HG03097 (cell line): ENCODE data around the gene SYT12.

Experiments used
- ATAC-seq: cut with Tn5 transposase; IDR thresholded peaks from one replicate; pipeline ENCODE4 v1.9.1; 2021; ENCODE audit not compliant: unreplicated experiment, low FRiP score

SYT12 gene

DNA sequence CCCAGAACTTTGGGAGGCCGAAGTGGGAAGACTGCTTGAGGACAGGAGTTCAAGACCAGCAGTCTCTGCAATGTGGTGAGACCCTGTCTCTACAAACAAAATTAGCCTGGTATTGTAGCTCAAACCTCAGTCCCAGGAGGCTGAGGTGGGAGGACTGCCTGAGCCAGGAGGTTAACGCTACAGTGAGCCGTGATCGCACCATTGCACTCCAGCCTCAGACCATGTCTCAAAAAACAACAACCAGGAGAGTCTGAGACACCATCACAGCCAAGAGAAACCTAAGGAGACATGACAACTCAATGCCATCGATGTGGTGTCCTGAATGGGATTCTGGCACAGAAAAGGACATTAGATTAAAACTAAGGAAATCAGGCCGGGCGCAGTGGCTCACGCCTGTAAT, 67.8 kb downstream of the SYT12 start:
- ATAC-seq: no peak

DNA sequence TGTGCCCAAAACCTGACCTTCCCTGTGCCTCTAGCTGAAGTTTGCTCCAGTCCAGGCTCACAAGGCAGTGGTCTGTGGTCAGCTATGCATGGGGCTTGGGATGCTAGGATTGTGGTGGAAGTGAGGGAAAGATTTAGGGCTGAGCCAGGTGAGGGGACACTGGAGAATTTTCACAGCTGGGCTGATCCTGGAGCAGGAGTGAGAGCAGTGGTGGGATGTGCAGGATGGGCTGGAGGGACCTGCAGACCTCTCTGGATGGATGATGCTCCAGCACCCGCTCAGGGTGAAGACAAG, 72.2 kb downstream of the SYT12 start:
- no peak for ATAC-seq

DNA sequence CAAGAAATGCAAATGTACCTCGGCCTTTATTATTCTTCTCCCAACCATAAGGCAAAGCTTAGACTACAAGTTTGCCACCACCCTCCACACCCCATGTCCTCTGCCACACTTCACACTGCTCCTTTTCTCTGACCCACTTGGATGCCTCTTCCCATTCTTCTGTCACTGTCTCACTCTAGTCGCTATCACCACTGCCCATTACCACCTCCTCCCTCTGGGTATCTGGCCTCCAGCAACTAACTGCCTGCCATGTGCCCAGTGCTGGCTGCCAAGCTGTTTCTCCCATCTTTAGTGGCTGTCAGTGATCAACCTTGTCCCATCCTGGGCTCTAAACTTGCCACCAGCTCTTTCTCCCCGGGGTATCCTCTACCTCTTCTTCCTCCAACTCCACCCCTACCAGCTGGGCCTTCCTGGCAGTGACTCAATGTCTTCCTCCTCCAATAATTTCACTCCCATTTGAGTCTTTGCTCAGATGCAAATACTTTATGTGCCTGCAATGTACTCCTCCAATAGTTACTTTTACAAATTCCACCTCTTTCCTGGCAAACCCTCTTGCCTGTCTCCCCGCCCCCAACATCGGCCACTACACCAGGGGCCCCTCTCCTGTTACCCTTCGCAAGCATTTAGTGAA, 76.0 kb downstream of the SYT12 start:
- no peak for ATAC-seq

DNA sequence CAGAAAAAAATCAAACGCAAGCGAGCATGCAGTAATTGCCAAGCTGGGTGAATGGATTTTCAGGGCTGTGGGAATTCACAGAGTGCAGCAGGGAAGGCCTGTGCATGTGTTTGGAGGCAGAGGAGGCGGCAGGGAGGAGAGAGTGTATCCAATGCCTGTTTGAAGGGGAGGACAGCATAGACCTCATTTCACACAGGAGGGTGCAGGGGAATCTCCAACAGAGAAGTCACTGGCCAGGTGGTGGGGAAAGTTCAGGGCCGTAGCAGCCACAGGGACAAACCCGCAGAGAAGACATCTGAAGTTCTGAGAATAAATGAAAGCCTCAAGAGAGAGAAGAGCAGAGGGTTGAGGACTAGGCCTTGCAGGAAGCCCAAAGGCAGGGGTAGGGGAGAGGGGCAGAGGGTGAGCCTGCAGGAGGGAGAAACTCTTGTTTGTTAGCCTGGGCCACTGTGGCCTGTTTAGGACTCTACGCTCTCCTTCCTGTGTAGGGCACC, 76.9 kb downstream of the SYT12 start:
- no peak for ATAC-seq
